ENCODE measurements around the gene GRXCR1.

Gene GRXCR1

GRCh38 chr4:42892413-42892812 is at the start of gene GRXCR1:
Gene GRXCR1, plus strand, starts transcription at chr4:42892713. Its CDS starts 554 bp downstream, at chr4:42893267.
- Histone ChIP-seq H3K27ac (ENCODE audit: low read length) (no peak within 1 kb of the TSS), H3K9ac (ENCODE audit: low read length in 2 of 2) (no peak within 1 kb of the TSS), H3K36me3 (ENCODE audit: control insufficient read depth in 2 of 2, insufficient read depth in 2 of 2, low read length in 2 of 2) (no peaks in the 10 kb centered on the region), H3K4me1 (ENCODE audit: control insufficient read depth, insufficient read depth, low read length) (no peaks in the 10 kb centered on the region), H3K4me3 (ENCODE audit: low read length in 2 of 2) (no peak within 1 kb of the TSS), H3K27me3 (ENCODE audit: control insufficient read depth in 1 of 2, insufficient read depth in 2 of 2, low read length in 2 of 2) (peaks cover 0 to 5% of the 10 kb centered on the region in 2 donors), H3K9me3 (ENCODE audit: control insufficient read depth in 2 of 2, low read length in 2 of 2) (no peaks in the 10 kb centered on the region)

- Histone ChIP-seq H3K4me3 (ENCODE audit: low read length in 2 of 2) (no peak overlapping the region), H3K9ac (ENCODE audit: low read length in 2 of 2) (no peak overlapping the region), H3K27me3 (ENCODE audit: control insufficient read depth in 1 of 2, insufficient read depth in 2 of 2, low read length in 2 of 2) (no peaks in the 10 kb centered on the region), H3K36me3 (ENCODE audit: control insufficient read depth in 2 of 2, insufficient read depth in 2 of 2, low read length in 2 of 2) (no peaks in the 10 kb centered on the region), H3K27ac (ENCODE audit: low read length) (no peak overlapping the region), H3K4me1 (ENCODE audit: control insufficient read depth, insufficient read depth, low read length) (no peaks in the 10 kb centered on the region), H3K9me3 (ENCODE audit: control insufficient read depth in 2 of 2, low read length in 2 of 2) (no peaks in the 10 kb centered on the region)
Measured at GRCh38 chr4:42843694-42844093, 48.8 kb upstream of the GRXCR1 start.

GRCh38 chr4:42844422-42845070 is 48.0 kb upstream of the GRXCR1 start:
- Histone ChIP-seq H3K4me3 (ENCODE audit: low read length in 2 of 2) (no peak overlapping the region), H3K27me3 (ENCODE audit: control insufficient read depth in 1 of 2, insufficient read depth in 2 of 2, low read length in 2 of 2) (no peaks in the 10 kb centered on the region), H3K4me1 (ENCODE audit: control insufficient read depth, insufficient read depth, low read length) (no peaks in the 10 kb centered on the region), H3K27ac (ENCODE audit: low read length) (no peak overlapping the region), H3K9me3 (ENCODE audit: control insufficient read depth in 2 of 2, low read length in 2 of 2) (no peaks in the 10 kb centered on the region), H3K36me3 (ENCODE audit: control insufficient read depth in 2 of 2, insufficient read depth in 2 of 2, low read length in 2 of 2) (no peaks in the 10 kb centered on the region), H3K9ac (ENCODE audit: low read length in 2 of 2) (no peak overlapping the region)

GRCh38 chr4:42845586-42845985 is 46.9 kb upstream of the GRXCR1 start:
- Histone ChIP-seq H3K4me1 (ENCODE audit: control insufficient read depth, insufficient read depth, low read length) (no peaks in the 10 kb centered on the region), H3K9me3 (ENCODE audit: control insufficient read depth in 2 of 2, low read length in 2 of 2) (no peaks in the 10 kb centered on the region), H3K27ac (ENCODE audit: low read length) (no peak overlapping the region)

GRCh38 chr4:42855779-42856178 is 36.7 kb upstream of the GRXCR1 start:
- Histone ChIP-seq H3K27me3 (ENCODE audit: control insufficient read depth in 1 of 2, insufficient read depth in 2 of 2, low read length in 2 of 2) (no peaks in the 10 kb centered on the region), H3K4me3 (ENCODE audit: low read length in 2 of 2) (no peak overlapping the region), H3K4me1 (ENCODE audit: control insufficient read depth, insufficient read depth, low read length) (no peaks in the 10 kb centered on the region), H3K9me3 (ENCODE audit: control insufficient read depth in 2 of 2, low read length in 2 of 2) (no peaks in the 10 kb centered on the region), H3K27ac (ENCODE audit: low read length) (no peak overlapping the region), H3K9ac (ENCODE audit: low read length in 2 of 2) (no peak overlapping the region), H3K36me3 (ENCODE audit: control insufficient read depth in 2 of 2, insufficient read depth in 2 of 2, low read length in 2 of 2) (no peaks in the 10 kb centered on the region)

More at GRCh38 chr4:42845586-42845985, 46.9 kb upstream of the GRXCR1 start:
- H3K9ac ChIP-seq (ENCODE audit: low read length in 2 of 2): no peak overlapping the region
- no peaks in the 10 kb centered on the region for H3K27me3 ChIP-seq (ENCODE audit: control insufficient read depth in 1 of 2, insufficient read depth in 2 of 2, low read length in 2 of 2)
- H3K4me3 ChIP-seq (ENCODE audit: low read length in 2 of 2): no peak overlapping the region
- H3K36me3 ChIP-seq (ENCODE audit: control insufficient read depth in 2 of 2, insufficient read depth in 2 of 2, low read length in 2 of 2): no peaks in the 10 kb centered on the region

- Histone ChIP-seq H3K9me3 (ENCODE audit: control insufficient read depth in 2 of 2, low read length in 2 of 2) (no peaks in the 10 kb centered on the region), H3K27ac (ENCODE audit: low read length) (no peak overlapping the region)
Measured at GRCh38 chr4:42865572-42866189, 26.8 kb upstream of the GRXCR1 start.

GRCh38 chr4:42871261-42871660 is 21.3 kb upstream of the GRXCR1 start:
- Histone ChIP-seq H3K9ac (ENCODE audit: low read length in 2 of 2) (no peak overlapping the region), H3K36me3 (ENCODE audit: control insufficient read depth in 2 of 2, insufficient read depth in 2 of 2, low read length in 2 of 2) (no peaks in the 10 kb centered on the region), H3K27me3 (ENCODE audit: control insufficient read depth in 1 of 2, insufficient read depth in 2 of 2, low read length in 2 of 2) (no peaks in the 10 kb centered on the region), H3K9me3 (ENCODE audit: control insufficient read depth in 2 of 2, low read length in 2 of 2) (no peaks in the 10 kb centered on the region), H3K4me1 (ENCODE audit: control insufficient read depth, insufficient read depth, low read length) (no peaks in the 10 kb centered on the region), H3K27ac (ENCODE audit: low read length) (no peak overlapping the region), H3K4me3 (ENCODE audit: low read length in 2 of 2) (no peak overlapping the region)

More at GRCh38 chr4:42865572-42866189, 26.8 kb upstream of the GRXCR1 start:
- H3K36me3 ChIP-seq (ENCODE audit: control insufficient read depth in 2 of 2, insufficient read depth in 2 of 2, low read length in 2 of 2): no peaks in the 10 kb centered on the region
- no peak overlapping the region for H3K9ac ChIP-seq (ENCODE audit: low read length in 2 of 2)
- no peak overlapping the region for H3K4me3 ChIP-seq (ENCODE audit: low read length in 2 of 2)
- no peaks in the 10 kb centered on the region for H3K4me1 ChIP-seq (ENCODE audit: control insufficient read depth, insufficient read depth, low read length)
- no peaks in the 10 kb centered on the region for H3K27me3 ChIP-seq (ENCODE audit: control insufficient read depth in 1 of 2, insufficient read depth in 2 of 2, low read length in 2 of 2)

- no peak overlapping the region for H3K4me3 ChIP-seq (ENCODE audit: low read length in 2 of 2)
- no peaks in the 10 kb centered on the region for H3K4me1 ChIP-seq (ENCODE audit: control insufficient read depth, insufficient read depth, low read length)
- H3K27ac ChIP-seq (ENCODE audit: low read length): no peak overlapping the region
Measured at GRCh38 chr4:42871671-42872290, 20.7 kb upstream of the GRXCR1 start.

GRCh38 chr4:42878863-42879262 is 13.7 kb upstream of the GRXCR1 start:
- H3K27me3 ChIP-seq (ENCODE audit: control insufficient read depth in 1 of 2, insufficient read depth in 2 of 2, low read length in 2 of 2): no peaks in the 10 kb centered on the region
- H3K4me1 ChIP-seq (ENCODE audit: control insufficient read depth, insufficient read depth, low read length): no peaks in the 10 kb centered on the region
- no peaks in the 10 kb centered on the region for H3K9me3 ChIP-seq (ENCODE audit: control insufficient read depth in 2 of 2, low read length in 2 of 2)
- no peak overlapping the region for H3K4me3 ChIP-seq (ENCODE audit: low read length in 2 of 2)
- no peaks in the 10 kb centered on the region for H3K36me3 ChIP-seq (ENCODE audit: control insufficient read depth in 2 of 2, insufficient read depth in 2 of 2, low read length in 2 of 2)
- H3K27ac ChIP-seq (ENCODE audit: low read length): no peak overlapping the region
- H3K9ac ChIP-seq (ENCODE audit: low read length in 2 of 2): no peak overlapping the region

More at GRCh38 chr4:42871671-42872290, 20.7 kb upstream of the GRXCR1 start:
- no peaks in the 10 kb centered on the region for H3K27me3 ChIP-seq (ENCODE audit: control insufficient read depth in 1 of 2, insufficient read depth in 2 of 2, low read length in 2 of 2)
- H3K36me3 ChIP-seq (ENCODE audit: control insufficient read depth in 2 of 2, insufficient read depth in 2 of 2, low read length in 2 of 2): no peaks in the 10 kb centered on the region
- no peaks in the 10 kb centered on the region for H3K9me3 ChIP-seq (ENCODE audit: control insufficient read depth in 2 of 2, low read length in 2 of 2)
- H3K9ac ChIP-seq (ENCODE audit: low read length in 2 of 2): no peak overlapping the region

GRCh38 chr4:42881253-42881652 is 11.3 kb upstream of the GRXCR1 start:
- H3K27me3 ChIP-seq (ENCODE audit: control insufficient read depth in 1 of 2, insufficient read depth in 2 of 2, low read length in 2 of 2): no peaks in the 10 kb centered on the region
- H3K9me3 ChIP-seq (ENCODE audit: control insufficient read depth in 2 of 2, low read length in 2 of 2): no peaks in the 10 kb centered on the region
- H3K9ac ChIP-seq (ENCODE audit: low read length in 2 of 2): no peak overlapping the region
- no peaks in the 10 kb centered on the region for H3K36me3 ChIP-seq (ENCODE audit: control insufficient read depth in 2 of 2, insufficient read depth in 2 of 2, low read length in 2 of 2)
- H3K4me3 ChIP-seq (ENCODE audit: low read length in 2 of 2): no peak overlapping the region
- H3K4me1 ChIP-seq (ENCODE audit: control insufficient read depth, insufficient read depth, low read length): no peaks in the 10 kb centered on the region
- no peak overlapping the region for H3K27ac ChIP-seq (ENCODE audit: low read length)

GRCh38 chr4:42891644-42892043 is 869 bp upstream of the GRXCR1 start:
- H3K4me3 ChIP-seq (ENCODE audit: low read length in 2 of 2): no peak overlapping the region
- H3K9ac ChIP-seq (ENCODE audit: low read length in 2 of 2): no peak overlapping the region
- H3K4me1 ChIP-seq (ENCODE audit: control insufficient read depth, insufficient read depth, low read length): no peaks in the 10 kb centered on the region
- H3K27ac ChIP-seq (ENCODE audit: low read length): no peak overlapping the region
- no peaks in the 10 kb centered on the region for H3K36me3 ChIP-seq (ENCODE audit: control insufficient read depth in 2 of 2, insufficient read depth in 2 of 2, low read length in 2 of 2)
- H3K27me3 ChIP-seq (ENCODE audit: control insufficient read depth in 1 of 2, insufficient read depth in 2 of 2, low read length in 2 of 2): peaks cover 0 to 5% of the 10 kb centered on the region in 2 donors
- H3K9me3 ChIP-seq (ENCODE audit: control insufficient read depth in 2 of 2, low read length in 2 of 2): no peaks in the 10 kb centered on the region

All from stomach smooth muscle (tissue), 2 donors.